Head of caudate nucleus (tissue), 42 donors: ENCODE results near the gene CEP97.

Experiments
- DNase-seq, 42 donors: peaks; one replicate each; pipeline versions ENCODE4 v3.0.0 to v3.0.0-alpha.2; 2020 to 2021; ENCODE audit warnings: mixed read lengths in 7 of 42
- intact Hi-C: fragments of 100-400 bp; cut with DNase I; formaldehyde crosslinking; loops from one replicate; pipeline ENCODE4 v1.15.0; 2022

Gene CEP97

DNA sequence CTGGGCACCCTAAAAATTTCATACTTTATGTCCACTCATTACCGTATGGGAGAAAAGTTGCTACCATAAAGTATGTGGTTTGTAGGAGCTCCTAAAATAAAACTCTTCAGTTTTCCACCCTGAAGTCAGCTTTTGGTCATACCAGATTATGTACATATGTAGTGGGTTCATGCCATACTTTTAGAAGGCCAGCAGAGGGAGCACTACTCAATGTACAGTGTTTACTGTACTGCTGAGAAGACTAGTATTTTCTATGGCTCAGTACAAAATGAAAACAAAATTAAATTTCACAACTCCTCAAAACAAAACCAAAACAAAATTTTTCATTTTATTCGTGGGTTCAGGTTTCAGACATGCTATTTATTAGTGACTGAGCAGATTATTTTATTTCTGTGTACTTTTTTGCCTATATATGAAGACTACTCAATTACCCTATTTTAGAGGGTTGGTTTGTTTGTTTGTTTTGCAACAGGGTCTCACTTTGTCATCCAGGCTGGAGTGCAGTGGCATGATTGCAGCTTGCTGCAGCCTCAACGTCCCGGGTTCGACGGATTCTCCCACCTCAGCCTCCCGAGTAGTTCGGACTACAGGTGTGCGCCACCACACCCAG, 78.9 kb downstream of the CEP97 start:
- DNase-seq = peak in 32 of 42 donors; percentile 23 to 89 (median 68)

DNA sequence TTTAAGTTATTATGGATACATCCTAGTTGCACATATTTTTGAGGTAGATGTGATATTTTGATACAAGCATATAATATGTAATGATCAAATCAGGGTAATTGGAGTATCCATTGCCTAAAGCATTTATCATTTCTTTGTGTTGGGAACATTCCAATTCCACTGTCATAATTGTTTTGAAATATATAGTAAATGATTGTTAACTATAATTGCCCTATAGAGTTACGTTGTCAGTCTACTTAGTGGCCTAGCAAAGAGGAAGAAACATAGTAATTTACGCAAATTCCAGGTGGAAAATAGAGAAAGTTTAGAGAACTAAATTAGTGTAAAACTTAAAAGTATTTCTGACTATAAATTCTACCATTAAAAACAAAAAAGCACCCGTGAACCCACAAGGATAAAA, 79.5 kb downstream of the CEP97 start:
- no peak for DNase-seq
- intact Hi-C loops = loop anchor here (10.0 kb wide), 2 partner anchors 109 to 731 kb away; no protein-coding TSS in a partner anchor

More for the DNA sequence above, 78.9 kb downstream of the CEP97 start:
- intact Hi-C loops = loop anchor here (10.0 kb wide), 2 partner anchors 108 to 732 kb away; no protein-coding TSS in a partner anchor

- no peak for DNase-seq
- intact Hi-C loops = loop anchor here (5.0 to 10.0 kb wide), 3 partner anchors 112 to 728 kb away; no protein-coding TSS in a partner anchor
These were observed 82.1 kb downstream of the CEP97 start for GRCh38 chr3:101806491-101806890.

GRCh38 chr3:101807888-101808287, 83.5 kb downstream of the CEP97 start:
- intact Hi-C loops = loop anchor here (5.0 to 10.0 kb wide), 3 partner anchors 113 to 727 kb away; no protein-coding TSS in a partner anchor

DNA sequence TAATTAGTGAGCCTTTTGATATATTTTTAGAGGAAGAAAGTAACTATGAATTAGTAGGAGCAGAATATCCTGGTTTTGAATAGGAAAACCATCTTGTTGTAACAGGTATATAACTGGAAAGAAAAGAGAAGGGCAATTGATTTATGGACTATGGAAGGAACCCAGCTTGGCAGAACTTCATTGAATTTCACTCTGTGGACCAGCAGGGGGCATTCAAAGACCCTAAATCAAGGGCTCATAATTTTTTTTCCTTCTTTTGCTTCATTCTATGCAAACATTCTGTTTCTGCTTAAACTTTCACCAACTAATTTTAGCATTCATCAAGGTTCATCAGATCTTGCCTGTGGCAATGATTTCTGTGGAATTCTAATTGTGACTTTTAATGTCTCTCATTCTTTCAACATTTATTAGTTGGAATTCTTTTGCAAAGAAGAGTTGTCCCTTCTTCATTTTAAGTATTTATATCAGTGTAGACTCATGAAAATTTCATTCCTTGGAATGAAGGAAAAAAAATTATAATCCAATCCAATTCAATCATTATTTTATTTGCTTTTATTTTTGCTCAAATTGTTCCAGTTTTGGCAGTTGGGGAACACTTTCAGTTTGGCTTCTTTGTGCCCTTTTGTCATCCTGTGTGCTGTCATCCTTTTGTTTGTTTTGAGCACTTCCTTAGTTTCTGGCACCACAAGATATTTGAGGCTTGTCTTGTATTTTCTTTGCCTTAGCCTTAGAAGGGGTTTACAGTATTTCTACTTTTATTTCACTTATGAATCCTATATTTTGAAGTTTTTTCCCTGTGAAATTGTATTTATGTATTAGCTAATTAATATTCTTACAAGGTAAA, 85.0 kb downstream of the CEP97 start:
- intact Hi-C loops = loop anchor here (5.0 to 10.0 kb wide), 3 partner anchors 115 to 725 kb away; no protein-coding TSS in a partner anchor
- DNase-seq = peak in 17 of 42 donors; percentile 3 to 78 (median 28)

More at GRCh38 chr3:101807888-101808287, 83.5 kb downstream of the CEP97 start:
- DNase-seq = no peak

- DNase-seq = no peak
- intact Hi-C loops = no loop called here
These were observed 85.6 kb downstream of the CEP97 start for GRCh38 chr3:101810022-101810418.

DNA sequence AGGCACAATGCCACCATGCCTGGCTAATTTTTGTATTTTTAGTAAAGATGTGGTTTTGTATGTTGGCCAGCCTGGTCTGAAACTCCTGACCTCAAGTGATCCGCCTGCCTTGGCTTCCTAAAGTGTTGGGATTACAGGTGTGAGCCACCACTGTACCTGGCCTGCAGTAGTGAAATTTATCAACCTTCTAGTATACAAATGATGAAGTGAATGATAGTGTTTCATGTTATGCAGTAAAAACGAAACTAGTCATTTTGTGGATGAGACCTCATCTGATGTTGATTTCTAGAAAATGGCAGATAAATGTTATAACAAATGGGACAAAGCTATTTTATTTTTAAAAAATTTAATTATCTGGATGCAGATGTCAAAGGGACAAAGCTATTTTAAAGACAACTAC, 87.5 kb downstream of the CEP97 start:
- DNase-seq = no peak
- intact Hi-C loops = no loop called here

GRCh38 chr3:101812895-101813294, 88.5 kb downstream of the CEP97 start:
- intact Hi-C loops = no loop called here
- no peak for DNase-seq

DNA sequence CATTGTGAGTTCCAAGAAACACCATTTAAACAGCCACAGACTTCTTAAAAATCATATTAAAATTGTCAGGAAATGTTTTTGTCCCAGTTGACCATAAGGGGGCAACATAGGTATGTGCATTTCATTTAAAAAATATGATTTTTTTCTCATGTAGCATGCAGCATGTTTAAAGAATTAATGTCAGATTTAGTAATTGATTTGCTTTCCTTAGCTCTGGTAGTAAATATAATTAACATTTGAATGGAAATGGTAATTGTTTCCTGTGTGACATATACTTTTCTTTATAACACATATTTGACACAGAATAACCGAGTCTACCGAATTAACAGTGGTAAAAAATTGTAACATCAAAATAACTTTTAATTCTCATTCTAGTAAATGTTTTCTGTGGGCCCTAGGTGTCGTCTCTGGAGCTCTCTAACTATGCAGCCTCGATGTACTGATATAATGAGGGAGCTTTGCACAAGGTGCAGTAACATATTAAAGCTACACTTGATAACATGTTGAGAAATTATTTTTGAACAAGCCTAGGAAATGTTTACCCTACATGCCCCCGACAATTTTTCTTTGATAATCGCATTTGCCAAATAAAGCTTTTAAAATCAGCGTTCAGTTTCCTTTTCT, 89.5 kb downstream of the CEP97 start:
- no peak for DNase-seq
- intact Hi-C loops = no loop called here

DNA sequence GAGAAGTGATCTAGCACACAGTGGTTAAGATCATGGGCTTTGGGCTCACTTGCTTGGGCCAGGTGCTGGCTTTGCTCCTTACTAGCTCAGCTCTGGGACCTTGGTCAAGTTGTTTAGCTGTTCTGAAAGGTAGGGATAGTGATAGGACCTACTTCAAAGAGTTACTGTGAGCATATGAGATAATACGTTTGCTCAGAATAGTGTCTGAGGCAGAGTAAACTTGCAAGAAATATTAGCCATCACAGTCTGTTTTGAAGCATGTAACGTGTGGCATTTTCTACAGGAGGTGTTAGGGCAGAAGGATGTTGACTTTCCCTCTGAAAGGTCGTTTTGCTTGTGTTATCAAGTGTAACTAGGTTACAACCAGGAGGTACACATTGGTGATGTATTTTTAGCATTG, 90.4 kb downstream of the CEP97 start:
- intact Hi-C loops = no loop called here

DNA sequence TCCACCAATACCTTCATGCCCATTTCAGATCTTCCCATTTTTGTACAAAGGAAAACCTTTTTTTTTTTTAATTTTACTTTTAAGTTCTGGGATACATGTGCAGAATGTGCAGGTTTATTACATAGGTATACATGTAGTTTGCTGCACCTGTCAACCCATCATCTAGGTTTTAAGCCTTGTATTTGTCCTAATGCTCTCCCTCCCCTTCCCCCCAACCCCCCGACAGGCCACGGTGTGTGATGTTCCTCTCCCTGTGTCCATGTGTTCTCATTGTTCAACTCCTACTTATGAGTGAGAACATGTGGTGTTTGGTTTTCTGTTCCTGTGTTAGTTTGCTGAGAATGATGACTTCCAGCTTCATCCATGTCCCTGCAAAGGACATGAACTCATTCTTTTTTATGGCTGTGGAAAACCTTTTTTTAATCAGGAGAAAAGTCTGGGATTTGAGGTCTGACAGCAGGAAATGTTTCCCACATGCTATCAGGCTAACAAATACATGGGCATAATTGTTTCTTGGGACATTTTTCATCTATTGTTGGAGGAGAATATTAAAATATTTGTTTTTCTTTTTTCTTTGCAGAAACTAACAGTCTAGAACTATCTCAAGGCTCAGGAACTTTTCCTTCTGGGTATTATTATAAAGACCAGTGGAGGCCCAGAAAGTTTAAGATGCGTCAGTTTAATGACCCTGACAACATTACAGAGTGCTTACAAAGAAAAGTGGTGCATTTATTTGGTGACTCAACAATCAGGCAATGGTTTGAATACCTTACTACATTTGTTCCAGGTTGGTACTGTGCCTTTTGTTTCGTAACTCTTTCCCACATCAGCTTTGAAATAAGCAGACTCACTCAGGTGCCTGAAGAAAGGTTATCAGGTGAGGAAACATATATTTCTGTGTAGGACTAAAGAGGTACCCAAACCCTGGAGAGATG, 92.1 kb downstream of the CEP97 start:
- intact Hi-C loops = no loop called here
- no peak for DNase-seq

More for the DNA sequence above, 90.4 kb downstream of the CEP97 start:
- no peak for DNase-seq

DNA sequence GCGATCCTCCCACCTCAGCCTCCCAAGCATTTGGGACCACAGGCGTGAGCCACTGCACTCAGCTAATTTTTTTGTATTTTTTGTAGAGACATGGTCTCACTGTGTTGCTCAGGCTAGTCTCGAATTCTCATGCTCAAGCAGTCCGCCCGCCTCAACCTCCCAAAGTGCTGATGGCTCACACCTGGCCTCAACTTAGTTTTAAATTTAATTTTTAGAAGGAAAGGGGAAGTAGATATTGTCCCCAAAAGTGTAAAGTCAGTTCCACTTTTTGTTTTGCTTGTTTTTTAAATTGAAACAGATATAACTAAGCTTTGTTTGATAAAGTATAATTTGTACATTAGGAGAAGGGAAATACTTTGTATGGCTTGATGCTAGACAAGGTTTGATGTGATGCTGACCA, 93.6 kb downstream of the CEP97 start:
- intact Hi-C loops = no loop called here
- DNase-seq = no peak

DNA sequence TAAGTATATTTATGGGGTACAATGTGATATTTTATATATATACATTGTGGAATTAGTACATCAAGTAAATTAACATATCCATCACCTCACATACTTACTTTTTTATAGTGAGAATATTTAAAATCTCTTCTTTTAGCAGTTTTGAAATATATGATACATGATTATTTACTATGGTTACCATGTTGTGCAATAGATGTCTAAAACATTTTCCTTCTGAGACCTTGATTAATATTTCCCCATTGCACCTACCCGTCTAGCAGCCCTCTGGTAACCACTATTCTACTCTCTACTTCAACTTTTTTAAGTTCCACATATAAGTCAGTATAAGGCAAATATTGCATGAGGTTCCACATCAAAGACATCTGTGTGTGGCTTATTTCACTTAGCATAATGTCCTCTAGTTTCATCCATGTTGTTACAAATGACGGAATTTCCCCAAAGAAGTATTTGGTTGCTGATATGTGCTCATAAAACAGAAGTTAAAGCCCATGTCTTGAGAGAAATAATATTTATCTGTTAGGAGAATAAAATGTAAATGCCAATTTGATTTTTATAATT, 95.3 kb downstream of the CEP97 start:
- no peak for DNase-seq
- intact Hi-C loops = no loop called here
